Measurements from ENCODE around the gene ARPC2.

ARPC2 gene

GRCh38 chr2:218286570-218287459 lies 69.8 kb downstream of the ARPC2 start:
- Mint-ChIP-seq H3K36me3 (ENCODE audit: low read depth) (peaks cover 83% of the 10 kb centered on the region), H3K27ac (peak overlapping the region; percentile 99)

GRCh38 chr2:218289639-218290315 lies 72.8 kb downstream of the ARPC2 start:
- peak overlapping the region; percentile 99 for H3K27ac Mint-ChIP-seq
- H3K27me3 Mint-ChIP-seq = no peaks in the 10 kb centered on the region
- peak overlapping the region; percentile 77 for H3K4me3 Mint-ChIP-seq
- intact Hi-C loops (cut with micrococcal nuclease) = loop anchor here (5.0 kb wide), 1 partner anchor 78 kb away; no protein-coding TSS in a partner anchor
- H3K36me3 Mint-ChIP-seq (ENCODE audit: low read depth) = peaks cover 59% of the 10 kb centered on the region
- no peaks in the 10 kb centered on the region for H3K9me3 Mint-ChIP-seq
- H3K4me1 Mint-ChIP-seq (ENCODE audit: low read depth) = peaks cover 75% of the 10 kb centered on the region

More at GRCh38 chr2:218286570-218287459, 69.8 kb downstream of the ARPC2 start:
- Mint-ChIP-seq H3K4me3 (peak overlapping the region; percentile 82), H3K27me3 (no peaks in the 10 kb centered on the region), H3K9me3 (no peaks in the 10 kb centered on the region), H3K4me1 (ENCODE audit: low read depth) (peaks cover 90% of the 10 kb centered on the region)
- intact Hi-C loops (cut with micrococcal nuclease) = loop anchor here (2.0 kb wide), 1 partner anchor 14 kb away; no protein-coding TSS in a partner anchor

GRCh38 chr2:218290316-218291261 lies 73.6 kb downstream of the ARPC2 start:
- Mint-ChIP-seq H3K27ac (peak overlapping the region; percentile 99), H3K4me1 (ENCODE audit: low read depth) (peaks cover 70% of the 10 kb centered on the region), H3K4me3 (peak overlapping the region; percentile 77), H3K27me3 (no peaks in the 10 kb centered on the region), H3K9me3 (no peaks in the 10 kb centered on the region), H3K36me3 (ENCODE audit: low read depth) (peaks cover 53% of the 10 kb centered on the region)
- intact Hi-C loops (cut with micrococcal nuclease) = loop anchor here (5.0 kb wide), 1 partner anchor 77 kb away; no protein-coding TSS in a partner anchor

GRCh38 chr2:218291318-218292047 lies 74.5 kb downstream of the ARPC2 start:
- H3K27me3 Mint-ChIP-seq = peaks cover under 1% of the 10 kb centered on the region
- peak overlapping the region; percentile 77 for H3K4me3 Mint-ChIP-seq
- peaks cover 61% of the 10 kb centered on the region for H3K4me1 Mint-ChIP-seq (ENCODE audit: low read depth)
- H3K9me3 Mint-ChIP-seq = no peaks in the 10 kb centered on the region
- H3K27ac Mint-ChIP-seq = peak overlapping the region; percentile 99
- intact Hi-C loops (cut with micrococcal nuclease) = loop anchor here (2.0 to 5.0 kb wide), 2 partner anchors 76 to 103 kb away; no protein-coding TSS in a partner anchor
- H3K36me3 Mint-ChIP-seq (ENCODE audit: low read depth) = peaks cover 44% of the 10 kb centered on the region

GRCh38 chr2:218292048-218293014 lies 75.3 kb downstream of the ARPC2 start, which contains the start of gene TMBIM1:
Gene TMBIM1, minus strand, starts transcription at chr2:218292503. Its CDS starts 10,362 bp downstream, at chr2:218282141.
- Mint-ChIP-seq H3K9me3 (no peaks in the 10 kb centered on the region), H3K36me3 (ENCODE audit: low read depth) (peaks cover 39% of the 10 kb centered on the region), H3K4me1 (ENCODE audit: low read depth) (peaks cover 52% of the 10 kb centered on the region), H3K4me3 (peak within 1 kb of the TSS; percentile 77), H3K27me3 (peaks cover 1% of the 10 kb centered on the region), H3K27ac (peak within 1 kb of the TSS; percentile 99)
- intact Hi-C loops (cut with micrococcal nuclease) = loop anchor here (2.0 to 5.0 kb wide), 2 partner anchors 75 to 102 kb away; no protein-coding TSS in a partner anchor

GRCh38 chr2:218293715-218294429 lies 76.9 kb downstream of the ARPC2 start:
- Mint-ChIP-seq H3K27me3 (peaks cover 1% of the 10 kb centered on the region), H3K4me1 (ENCODE audit: low read depth) (peaks cover 42% of the 10 kb centered on the region), H3K36me3 (ENCODE audit: low read depth) (peaks cover 29% of the 10 kb centered on the region), H3K27ac (peak overlapping the region; percentile 99), H3K9me3 (no peaks in the 10 kb centered on the region), H3K4me3 (no peak overlapping the region)
- intact Hi-C loops (cut with micrococcal nuclease) = loop anchor here (2.0 to 5.0 kb wide), 2 partner anchors 73 to 101 kb away; no protein-coding TSS in a partner anchor

- H3K4me3 Mint-ChIP-seq = no peak overlapping the region
- peaks cover 1% of the 10 kb centered on the region for H3K27me3 Mint-ChIP-seq
- H3K9me3 Mint-ChIP-seq = no peaks in the 10 kb centered on the region
- intact Hi-C loops (cut with micrococcal nuclease) = loop anchor here (5.0 kb wide), 1 partner anchor 73 kb away; no protein-coding TSS in a partner anchor
- H3K36me3 Mint-ChIP-seq (ENCODE audit: low read depth) = peaks cover 24% of the 10 kb centered on the region
- peak overlapping the region; percentile 99 for H3K27ac Mint-ChIP-seq
- H3K4me1 Mint-ChIP-seq (ENCODE audit: low read depth) = peaks cover 40% of the 10 kb centered on the region
Measured at GRCh38 chr2:218294430-218295022, 77.5 kb downstream of the ARPC2 start.

GRCh38 chr2:218295029-218295428 lies 78.0 kb downstream of the ARPC2 start:
- Mint-ChIP-seq H3K27me3 (peaks cover 1% of the 10 kb centered on the region), H3K4me1 (ENCODE audit: low read depth) (peaks cover 35% of the 10 kb centered on the region), H3K4me3 (no peak overlapping the region), H3K27ac (no peak overlapping the region), H3K9me3 (no peaks in the 10 kb centered on the region), H3K36me3 (ENCODE audit: low read depth) (peaks cover 22% of the 10 kb centered on the region)
- intact Hi-C loops (cut with micrococcal nuclease) = no loop called here

GRCh38 chr2:218296200-218296599 lies 79.2 kb downstream of the ARPC2 start:
- peaks cover 10% of the 10 kb centered on the region for H3K36me3 Mint-ChIP-seq (ENCODE audit: low read depth)

GRCh38 chr2:218296847-218297246 lies 79.9 kb downstream of the ARPC2 start:
- intact Hi-C loops (cut with micrococcal nuclease) = no loop called here
- Mint-ChIP-seq H3K4me1 (ENCODE audit: low read depth) (peaks cover 24% of the 10 kb centered on the region), H3K4me3 (no peak overlapping the region), H3K27ac (peak overlapping the region; percentile 56), H3K27me3 (peaks cover 1% of the 10 kb centered on the region), H3K36me3 (ENCODE audit: low read depth) (peaks cover 4% of the 10 kb centered on the region), H3K9me3 (no peaks in the 10 kb centered on the region)

More at GRCh38 chr2:218296200-218296599, 79.2 kb downstream of the ARPC2 start:
- peaks cover 24% of the 10 kb centered on the region for H3K4me1 Mint-ChIP-seq (ENCODE audit: low read depth)
- intact Hi-C loops (cut with micrococcal nuclease) = no loop called here
- no peak overlapping the region for H3K4me3 Mint-ChIP-seq
- peak overlapping the region; percentile 56 for H3K27ac Mint-ChIP-seq
- no peaks in the 10 kb centered on the region for H3K9me3 Mint-ChIP-seq
- peaks cover 1% of the 10 kb centered on the region for H3K27me3 Mint-ChIP-seq

GRCh38 chr2:218298314-218298875 lies 81.4 kb downstream of the ARPC2 start:
- Mint-ChIP-seq H3K9me3 (no peaks in the 10 kb centered on the region), H3K4me1 (ENCODE audit: low read depth) (peaks cover 24% of the 10 kb centered on the region), H3K4me3 (no peak overlapping the region), H3K27ac (peak overlapping the region; percentile 14), H3K27me3 (peaks cover 1% of the 10 kb centered on the region), H3K36me3 (ENCODE audit: low read depth) (no peaks in the 10 kb centered on the region)
- intact Hi-C loops (cut with micrococcal nuclease) = no loop called here

Data from dendritic cell treated with granulocyte-macrophage colony-stimulating factor and Interleukin-4, amounts not matched to agents 40 ng/mL and 50 ng/mL, for 4 days (primary cell).